Measurements from ENCODE around the gene VTA1. TPM values are rescaled to one million over a fixed set of nuclear protein-coding genes. Genes with fewer than 3 reads are reported as not detected.

VTA1 gene
- total and polyA plus RNA-seq, 2 of the 4 experiments (the other 2 are of a cell fraction), result 60.9 to 120 TPM

GRCh38 chr6:142255785-142256184 is 108.7 kb downstream of the VTA1 start:
- Histone ChIP-seq H3K23ac (ENCODE audit: low read depth, low read length) (no peak overlapping the region), H2AK5ac (ENCODE audit: low read depth, low read length) (no peak overlapping the region), H3K18ac (ENCODE audit: low read depth, low read length) (no peak overlapping the region), H2BK15ac (ENCODE audit: low read depth, low read length) (no peak overlapping the region), H3K4ac (ENCODE audit: low read depth, low read length) (no peak overlapping the region; the same call in 1 of the 2 replicates), H3K4me3 (ENCODE audit: insufficient read depth, low read depth, low read length) (no peak overlapping the region), H2BK20ac (ENCODE audit: low read depth, low read length) (no peak overlapping the region), H3K9ac (ENCODE audit: low read depth, low read length) (no peak overlapping the region), H3K9me1 (ENCODE audit: insufficient read depth, low read length) (no peaks in the 10 kb centered on the region), H3K9me3 (ENCODE audit: control insufficient read depth, insufficient read depth, low read length) (no peaks in the 10 kb centered on the region), H3K4me2 (ENCODE audit: low read depth, low read length) (no peak overlapping the region), H3K79me1 (ENCODE audit: low read depth in 1 of 2, low read length in 2 of 2) (no peaks in the 10 kb centered on the region), H2AFZ (replicated peaks; ENCODE audit: low read length, poor library complexity) (no peak overlapping the region), H3K4me1 (ENCODE audit: control insufficient read depth, insufficient read depth, low read length) (no peaks in the 10 kb centered on the region), H3K56ac (ENCODE audit: extremely low read depth, insufficient read depth, low read length) (no peak overlapping the region), H2BK5ac (ENCODE audit: low read depth, low read length, poor library complexity, severe bottlenecking) (no peak overlapping the region), H3K36me3 (ENCODE audit: control insufficient read depth, insufficient read depth, low read length) (no peaks in the 10 kb centered on the region), H2AK9ac (replicated peaks; ENCODE audit: low read depth, low read length, poor library complexity) (no peak overlapping the region), H4K20me1 (ENCODE audit: insufficient read depth, low read length) (no peaks in the 10 kb centered on the region), H4K5ac (ENCODE audit: low read depth, low read length) (no peak overlapping the region), H3K27me3 (ENCODE audit: control insufficient read depth, insufficient read depth, low read length) (no peaks in the 10 kb centered on the region), H3K14ac (replicated peaks; ENCODE audit: low read depth, low read length) (no peak overlapping the region), H4K91ac (ENCODE audit: insufficient read depth, low read depth, low read length) (no peak overlapping the region), H2BK120ac (ENCODE audit: low read depth, low read length) (no peak overlapping the region), H3K27ac (ENCODE audit: insufficient read depth, low read length) (no peak overlapping the region), H4K8ac (ENCODE audit: low read depth in 2 of 2, low read length in 2 of 2) (no peak overlapping the region)
- intact Hi-C loops (cut with micrococcal nuclease) (no loop called here), dilution Hi-C loops (cut with HindIII; ENCODE audit: low sequenced_read_pairs, unreplicated experiment) (no loop called here), in situ Hi-C loops (cut with MboI; ENCODE audit: low sequenced_read_pairs) (no loop called here)
- no TSS peak for BruUV-seq (replicated peaks)
- TF ChIP-seq SMC3 (IDR thresholded peaks at IDR 0.05; ENCODE audit: low read depth, low read length), result no peak
- ChIA-PET POLR2A (ENCODE audit: unreplicated experiment) (no interaction called here), CTCF (interaction anchor here (0.7 kb wide), 1 partner anchor 19 kb away, joined by 4 read pairs; no protein-coding TSS in a partner anchor)
- WGBS, 2 experiments (ENCODE audit: extremely low coverage in 2 of 2, insufficient read length in 1 of 2), result no CpG with 5 or more reads among the region's 2 CpGs
- DNase-seq, result no peak
- no peak for ATAC-seq (ENCODE audit: low read depth)

All from IMR-90 (cell line).